Naive thymus-derived CD8-positive, alpha-beta T cell (primary cell): ENCODE results near the gene ARFRP1. TPM values are rescaled to one million over a fixed set of nuclear protein-coding genes. Genes with fewer than 3 reads are reported as not detected.
A peak's percentile ranks its signal among the peaks of the same experiment; 100 is the strongest.

Experiments
- ATAC-seq, 2 donors: fragments of 150-1000 bp; cut with Tn5 transposase in 1 of 2; sonication (Bioruptor Pico), chemical (Tn5 transposase) in 1 of 2; 1 replicate in 1 of 2; 2 replicates in 1 of 2; pipeline ENCODE4 v1.10.0; 2021; ENCODE audit warnings: mild to moderate bottlenecking in 2 of 2, moderate library complexity in 2 of 2
- POLR2A ChIA-PET: fragments of 350-600 bp; sonication (Branson Sonifier 250); formaldehyde crosslinking; loops from one replicate; lab custom pipeline; 2021; ENCODE audit warnings: antibody characterized with exemption; lab: Charles Lee
- DNase-seq, 10 donors: peaks; one replicate each; pipeline versions ENCODE4 v3.0.0 to v3.0.0-alpha.2; 2020 to 2022
- H3K27ac Mint-ChIP-seq, 10 donors: one replicate each; pipeline ENCODE4 v1.8.0; 2020 to 2022; ENCODE audit warnings: mild to moderate bottlenecking in 10 of 10, mixed read lengths in 10 of 10, moderate library complexity in 4 of 10, inconsistent platforms in 1 of 10
- H3K27me3 Mint-ChIP-seq, 5 donors: one replicate each; pipeline ENCODE4 v1.8.0; 2021 to 2022; ENCODE audit warnings: mixed read lengths in 5 of 5
- H3K36me3 Mint-ChIP-seq, 3 donors: one replicate each; pipeline ENCODE4 v1.8.0; 2020 to 2022; ENCODE audit warnings: mixed read lengths in 3 of 3, mild to moderate bottlenecking in 2 of 3, inconsistent platforms in 1 of 3
- H3K4me1 Mint-ChIP-seq, 4 donors: one replicate each; pipeline ENCODE4 v1.8.0; 2021 to 2022; ENCODE audit warnings: mixed read lengths in 4 of 4
- H3K4me3 Mint-ChIP-seq, 10 donors: one replicate each; pipeline ENCODE4 v1.8.0; 2020 to 2022; ENCODE audit warnings: mild to moderate bottlenecking in 10 of 10, mixed read lengths in 10 of 10, moderate library complexity in 6 of 10, inconsistent platforms in 1 of 10
- H3K9me3 Mint-ChIP-seq, 9 donors: one replicate each; pipeline ENCODE4 v1.8.0; 2020 to 2022; ENCODE audit warnings: mixed read lengths in 9 of 9, mild to moderate bottlenecking in 3 of 9, inconsistent platforms in 1 of 9, moderate library complexity in 1 of 9
- polyA plus RNA-seq, 3 donors: library from polyadenylated mRNA; unstranded; fragments of 300-500 nt; fragmentation: Illumina TruSeq; gene quantifications; one replicate each; pipeline ENCODE4 v1.2.3, GENCODE V29; 2021
- total RNA-seq, 8 experiments: library from RNA in 2 of 8; stranded (reverse) in 2 of 8; gene quantifications; one replicate each; pipeline ENCODE4 v1.2.3 and lab custom pipeline; 2021 to 2026

The ARFRP1 gene, protein sequence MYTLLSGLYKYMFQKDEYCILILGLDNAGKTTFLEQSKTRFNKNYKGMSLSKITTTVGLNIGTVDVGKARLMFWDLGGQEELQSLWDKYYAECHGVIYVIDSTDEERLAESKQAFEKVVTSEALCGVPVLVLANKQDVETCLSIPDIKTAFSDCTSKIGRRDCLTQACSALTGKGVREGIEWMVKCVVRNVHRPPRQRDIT
- total RNA-seq (100 to 1,000 TPM; 106 to 108 TPM), polyA plus RNA-seq (10 to 100 TPM; 60.1 to 92.1 (median 80.9) TPM), total RNA-seq (lab: John Stamatoyannopoulos, UW) (69.4 to 125 (median 102) reads per million in 6 experiments)

DNA sequence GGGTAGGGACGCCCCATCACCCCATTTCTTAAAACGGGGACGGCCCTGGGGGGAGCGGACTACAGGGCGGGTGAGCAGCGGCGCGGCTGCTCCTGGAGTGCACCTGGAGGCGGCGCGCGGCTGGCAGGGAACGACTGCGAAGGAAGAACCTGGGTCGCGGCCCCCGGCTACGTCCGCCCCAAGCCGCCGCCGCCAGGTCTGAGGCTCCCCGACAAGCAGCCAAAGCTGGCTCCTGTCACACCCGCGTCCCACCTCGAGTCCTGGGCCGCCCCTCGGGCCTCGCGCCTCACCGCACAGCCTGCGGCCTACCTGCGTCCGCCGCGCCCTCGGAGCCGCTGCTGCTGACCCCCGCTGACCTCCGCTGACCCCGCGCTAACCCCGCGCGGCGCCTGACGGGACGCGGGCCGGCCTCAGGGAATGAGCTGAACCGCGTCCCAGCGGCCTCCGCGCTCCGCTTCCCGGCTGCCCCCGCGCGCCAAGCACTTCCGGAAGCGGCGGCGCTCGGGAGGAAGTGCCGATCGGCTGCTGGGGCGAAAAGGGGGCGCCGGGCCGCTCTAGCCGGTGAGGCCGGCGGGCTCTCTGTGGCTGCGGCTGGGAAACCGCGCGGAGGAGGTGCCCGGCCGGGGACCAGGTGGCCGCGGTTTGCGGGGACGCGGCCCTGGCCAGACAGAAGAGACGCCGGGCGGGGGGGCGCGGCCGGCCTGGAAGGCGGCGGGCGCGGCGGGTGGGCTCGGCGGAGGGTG lies at the start of gene ARFRP1, which contains the start of gene ZGPAT:
TSS of gene ARFRP1 (minus strand) at position 419 of the 743 bp plus-strand sequence. CDS start 885 bp downstream, outside the sequence.
TSS of gene ZGPAT (plus strand) at position 482 of the 743 bp plus-strand sequence. CDS start 542 bp downstream, outside the sequence.
- Mint-ChIP-seq H3K4me3 (peak within 1 kb of the TSS; percentile 84 to 95 (median 90)), H3K4me1 (peaks cover 27 to 60% (median 54%) of the 10 kb centered on the region in 4 donors), H3K36me3 (peaks cover 5 to 60% (median 18%) of the 10 kb centered on the region in 3 donors), H3K9me3 (no peaks in the 10 kb centered on the region), H3K27me3 (no peaks in the 10 kb centered on the region), H3K27ac (peak within 1 kb of the TSS; percentile 88 to 95 (median 92))
- POLR2A ChIA-PET: interaction anchor here (0.6 to 7.1 kb wide), 35 partner anchors 10 to 413 kb away, joined by 3 to 162 read pairs (median 5); partner anchors contain the start of genes GMEB2, LIME1, PRPF6 and PTK6
- DNase-seq (peak; percentile 70 to 88 (median 84)), ATAC-seq (peak; percentile 81 to 83)

DNA sequence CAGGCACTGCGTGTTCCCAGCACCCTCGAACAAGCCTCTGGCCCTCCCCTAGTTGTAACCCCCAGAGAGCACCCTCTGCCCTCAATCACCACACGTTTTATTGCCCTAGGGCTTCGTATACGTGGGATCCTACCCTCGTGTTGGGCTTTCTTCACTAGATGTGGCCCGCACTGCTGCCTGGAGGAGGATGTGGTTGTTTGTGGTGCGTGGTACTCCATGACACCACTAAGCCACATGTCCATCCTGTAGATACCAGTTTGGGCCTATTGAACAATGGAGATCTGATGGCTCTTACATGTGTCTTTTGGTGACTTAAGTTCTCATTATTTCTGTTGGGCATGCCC lies 48.8 kb upstream of the ARFRP1 start:
- Mint-ChIP-seq H3K9me3 (no peaks in the 10 kb centered on the region), H3K27ac (peak overlapping the region in 1 of 10 donors; percentile 70), H3K4me3 (peak overlapping the region in 2 of 10 donors; percentile 16 to 44), H3K36me3 (no peaks in the 10 kb centered on the region), H3K4me1 (peaks cover 13 to 36% (median 20%) of the 10 kb centered on the region in 4 donors), H3K27me3 (no peaks in the 10 kb centered on the region)
- DNase-seq (peak in 2 of 10 donors; percentile 33 to 53), ATAC-seq (peak in 1 of 2 donors; percentile 85)
- POLR2A ChIA-PET: interaction anchor here (0.6 kb wide), 1 partner anchor 49 kb away, joined by 3 read pairs; the partner anchor contains the start of genes ARFRP1 and ZGPAT

DNA sequence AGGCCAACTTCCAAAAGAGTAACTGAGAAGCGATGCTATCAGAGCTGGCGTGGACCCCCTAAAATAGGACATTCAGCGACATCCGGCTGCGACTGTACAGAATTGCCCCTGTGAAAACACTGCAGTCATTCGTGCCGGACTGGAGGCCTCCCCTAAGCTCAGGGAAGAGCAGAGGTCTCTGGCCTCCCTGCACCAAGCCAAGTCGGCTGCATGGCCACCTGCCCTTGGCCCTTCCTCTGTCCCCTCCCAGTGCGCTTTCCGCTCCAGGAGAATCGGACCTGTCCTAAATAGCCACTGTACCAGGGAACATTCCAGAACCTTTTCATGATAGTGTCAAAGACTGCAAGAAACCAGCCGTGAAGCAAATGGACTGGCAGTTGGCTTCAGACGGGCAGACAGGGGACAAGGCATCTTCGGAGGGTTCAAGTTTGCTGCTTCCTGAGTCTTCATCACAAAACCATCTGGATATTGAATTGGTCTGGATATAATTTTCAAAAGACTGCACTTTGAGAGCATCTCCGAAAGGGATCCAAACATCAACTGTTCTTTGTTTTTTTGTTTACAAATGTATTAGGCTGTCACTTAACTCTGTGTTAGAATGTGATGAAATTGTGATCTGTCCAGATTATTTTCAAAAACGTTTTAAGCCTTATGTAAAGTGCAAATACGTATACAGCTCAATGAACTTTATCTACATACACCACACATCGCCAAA lies 48.3 kb upstream of the ARFRP1 start:
- no peaks in the 10 kb centered on the region for H3K36me3 Mint-ChIP-seq
- no peaks in the 10 kb centered on the region for H3K27me3 Mint-ChIP-seq
- POLR2A ChIA-PET: interaction anchor here (0.6 to 1.2 kb wide), 5 partner anchors 9 to 52 kb away, joined by 3 to 5 read pairs (median 3); partner anchors contain the start of genes ARFRP1 and ZGPAT
- ATAC-seq (no peak), DNase-seq (no peak)
- peak overlapping the region in 2 of 10 donors; percentile 16 to 44 for H3K4me3 Mint-ChIP-seq
- H3K27ac Mint-ChIP-seq: peak overlapping the region in 1 of 10 donors; percentile 70
- peaks cover 16 to 39% (median 23%) of the 10 kb centered on the region in 4 donors for H3K4me1 Mint-ChIP-seq
- H3K9me3 Mint-ChIP-seq: no peaks in the 10 kb centered on the region

DNA sequence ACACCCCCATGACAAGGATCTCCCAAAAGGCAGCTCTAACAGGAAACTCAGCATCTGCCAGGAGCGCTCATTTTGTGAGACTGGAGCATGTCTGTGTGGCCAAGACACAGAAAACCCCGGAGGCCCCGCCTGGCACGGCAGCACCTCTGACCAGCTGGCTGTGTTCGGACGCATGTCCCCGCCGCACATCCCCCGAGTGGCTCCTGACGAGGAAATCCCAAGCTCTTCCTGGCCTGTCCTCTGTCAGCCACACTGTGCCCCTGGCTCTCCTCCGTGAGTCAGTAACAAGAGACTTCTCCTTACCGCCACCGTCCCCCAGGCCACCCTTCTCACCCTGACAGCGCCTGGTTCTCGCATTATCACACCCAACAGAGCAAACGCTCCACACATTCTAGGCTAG lies 46.2 kb upstream of the ARFRP1 start:
- Mint-ChIP-seq H3K9me3 (no peaks in the 10 kb centered on the region), H3K4me3 (peak overlapping the region in 1 of 10 donors; percentile 13), H3K4me1 (peaks cover 22 to 57% (median 37%) of the 10 kb centered on the region in 4 donors), H3K36me3 (no peaks in the 10 kb centered on the region), H3K27ac (peak overlapping the region in 3 of 10 donors; percentile 16 to 56 (median 29)), H3K27me3 (no peaks in the 10 kb centered on the region)
- no peak for DNase-seq
- POLR2A ChIA-PET: interaction anchor here (1.6 to 4.1 kb wide), 2 partner anchors 46 to 115 kb away, joined by 3 to 26 read pairs; partner anchors contain the start of genes ARFRP1 and ZGPAT
- no peak for ATAC-seq

DNA sequence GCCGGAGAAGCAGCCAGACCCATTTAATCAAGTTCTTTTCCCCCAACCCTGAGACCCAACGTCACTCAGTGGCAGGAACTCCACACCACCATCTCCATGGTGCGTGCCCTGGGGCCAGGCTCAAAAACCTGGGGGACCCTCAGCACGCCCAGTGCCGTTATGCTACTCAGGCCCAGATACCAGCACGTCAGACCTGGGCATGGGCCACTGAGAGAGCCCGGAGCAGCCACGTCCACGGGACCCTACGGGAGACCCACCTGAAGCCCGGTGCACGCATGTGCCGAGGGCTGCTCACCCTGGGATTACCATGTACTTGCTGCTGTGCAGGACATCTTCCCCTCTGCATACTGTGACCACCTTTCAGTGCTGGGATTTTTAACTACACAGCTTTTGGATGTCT lies 45.6 kb upstream of the ARFRP1 start:
- peaks cover 24 to 63% (median 42%) of the 10 kb centered on the region in 4 donors for H3K4me1 Mint-ChIP-seq
- peak overlapping the region in 1 of 10 donors; percentile 9 for H3K4me3 Mint-ChIP-seq
- no peaks in the 10 kb centered on the region for H3K9me3 Mint-ChIP-seq
- H3K27me3 Mint-ChIP-seq: no peaks in the 10 kb centered on the region
- no peak for DNase-seq
- H3K36me3 Mint-ChIP-seq: no peaks in the 10 kb centered on the region
- no peak for ATAC-seq
- POLR2A ChIA-PET: interaction anchor here (1.6 to 4.1 kb wide), 2 partner anchors 45 to 114 kb away, joined by 3 to 26 read pairs; partner anchors contain the start of genes ARFRP1 and ZGPAT
- H3K27ac Mint-ChIP-seq: peak overlapping the region in 6 of 10 donors; percentile 16 to 47 (median 30)

DNA sequence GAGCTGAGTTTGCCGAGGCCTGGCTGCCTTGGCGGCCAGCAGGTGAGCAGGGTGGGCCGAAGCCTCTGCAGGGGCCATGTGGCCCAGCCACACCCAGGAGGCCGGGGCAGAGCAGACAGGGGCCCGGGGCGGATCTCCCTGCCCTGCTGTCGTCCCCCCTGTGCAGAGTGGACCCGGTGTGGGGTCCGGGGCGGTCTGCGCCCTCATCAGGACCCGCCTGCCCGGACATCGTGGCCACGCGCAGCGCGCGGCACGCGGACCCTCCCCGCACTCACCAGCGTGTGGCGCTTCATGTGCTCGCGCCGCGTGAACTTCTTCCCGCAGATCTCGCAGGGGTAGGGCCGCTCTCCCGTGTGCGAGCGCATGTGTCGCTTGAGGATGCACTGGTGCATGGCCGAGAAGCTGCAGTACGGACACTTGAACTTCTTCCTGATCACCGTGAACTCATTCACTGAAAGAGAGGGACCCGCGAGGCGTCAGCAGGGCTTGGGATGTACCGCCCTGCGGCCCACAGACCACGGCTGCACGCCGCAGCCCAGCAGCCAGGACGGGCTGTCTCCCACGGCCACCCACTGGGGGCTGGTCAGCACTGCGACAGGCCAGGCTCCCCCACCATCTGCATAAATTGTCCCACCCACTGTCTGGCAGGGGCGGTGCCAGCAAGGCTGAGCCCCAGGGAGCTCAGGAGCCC lies 44.8 kb upstream of the ARFRP1 start:
- Mint-ChIP-seq H3K4me3 (peak overlapping the region in 2 of 10 donors; percentile 15 to 72), H3K4me1 (peaks cover 25 to 63% (median 43%) of the 10 kb centered on the region in 4 donors), H3K27ac (peak overlapping the region in 2 of 10 donors; percentile 20 to 47), H3K27me3 (no peaks in the 10 kb centered on the region), H3K9me3 (no peaks in the 10 kb centered on the region), H3K36me3 (no peaks in the 10 kb centered on the region)
- no peak for ATAC-seq
- POLR2A ChIA-PET: interaction anchor here (1.3 to 4.5 kb wide), 4 partner anchors 14 to 113 kb away, joined by 3 to 137 read pairs (median 15); partner anchors contain the start of genes ARFRP1, LIME1, SLC2A4RG and ZGPAT
- DNase-seq: no peak

DNA sequence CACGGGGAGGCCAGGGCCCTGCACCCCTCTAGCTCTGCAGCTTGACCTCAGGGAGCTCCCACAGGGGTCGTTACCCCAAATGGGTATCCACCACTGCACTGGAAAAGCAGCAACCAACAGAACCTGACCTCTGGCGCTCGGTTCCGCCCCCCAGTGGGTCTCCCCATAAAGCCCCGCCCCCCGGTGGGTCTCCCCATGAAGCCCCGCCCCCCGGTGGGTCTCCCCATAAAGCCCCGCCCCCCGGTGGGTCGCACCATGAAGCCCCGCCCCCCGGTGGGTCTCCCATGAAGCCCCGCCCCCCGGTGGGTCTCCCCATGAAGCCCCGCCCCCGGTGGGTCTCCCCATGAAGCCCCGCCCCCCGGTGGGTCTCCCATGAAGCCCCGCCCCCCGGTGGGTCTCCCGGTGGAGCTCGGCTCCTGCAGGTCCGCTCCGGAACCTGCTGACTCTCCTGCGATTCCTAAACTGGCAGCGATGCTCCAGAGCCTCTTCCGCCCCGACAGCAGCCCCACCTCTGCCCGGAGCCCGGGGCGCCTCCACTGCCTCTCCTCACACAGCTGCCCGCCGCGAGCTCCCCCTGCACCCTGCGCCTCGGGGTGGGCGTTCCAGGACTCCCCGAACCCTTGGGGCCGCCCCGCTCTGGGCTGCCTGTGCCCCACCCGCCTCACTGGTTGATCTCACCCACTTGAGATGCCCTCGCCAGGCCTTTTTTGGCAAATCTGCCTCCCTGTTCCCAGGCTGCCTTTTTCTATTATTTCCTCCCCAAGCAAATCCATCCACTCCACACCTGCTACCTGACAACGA lies 43.9 kb upstream of the ARFRP1 start:
- Mint-ChIP-seq H3K27me3 (no peaks in the 10 kb centered on the region), H3K36me3 (no peaks in the 10 kb centered on the region), H3K9me3 (no peaks in the 10 kb centered on the region), H3K4me3 (peak overlapping the region; percentile 67 to 86 (median 78)), H3K4me1 (peaks cover 22 to 55% (median 40%) of the 10 kb centered on the region in 4 donors), H3K27ac (peak overlapping the region in 9 of 10 donors; percentile 84 to 98 (median 94))
- DNase-seq (peak in 4 of 10 donors; percentile 23 to 30 (median 30)), ATAC-seq (peak; percentile 28 to 38)
- POLR2A ChIA-PET: interaction anchor here (0.8 to 4.5 kb wide), 8 partner anchors 13 to 113 kb away, joined by 3 to 137 read pairs (median 5); partner anchors contain the start of genes ARFRP1, LIME1, SLC2A4RG and ZGPAT

DNA sequence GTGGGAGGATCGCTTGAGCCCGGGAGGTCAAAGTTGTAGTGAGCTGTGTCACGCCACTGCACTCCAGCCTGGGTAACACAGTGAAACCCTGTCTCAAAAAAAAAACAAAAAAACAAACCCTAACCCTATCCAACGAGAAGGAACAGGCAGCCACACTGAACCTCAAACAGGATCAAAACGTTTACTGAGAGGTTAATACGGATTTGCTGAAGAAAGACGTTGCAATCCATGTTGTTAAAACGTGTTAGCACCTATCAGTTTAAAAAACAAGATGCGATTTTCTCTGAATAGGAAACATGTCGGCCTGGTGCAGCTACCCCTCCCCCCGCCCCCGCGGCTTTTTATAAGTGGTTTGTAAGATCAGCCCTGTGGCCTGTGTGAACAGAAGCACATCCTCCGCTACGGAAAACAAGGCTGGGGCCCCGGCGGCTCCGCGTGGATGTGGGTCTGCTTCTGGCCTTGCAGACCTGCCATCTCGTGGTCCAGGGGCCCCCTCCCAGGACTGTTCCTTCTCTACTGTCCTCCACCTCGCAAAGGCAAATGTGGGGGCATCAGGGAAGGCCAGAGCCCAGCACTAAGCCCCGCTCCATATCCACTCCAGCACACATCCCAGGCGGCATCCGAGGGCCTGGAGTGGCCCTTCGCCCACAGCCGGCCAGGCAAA lies 43.2 kb upstream of the ARFRP1 start:
- H3K9me3 Mint-ChIP-seq: no peaks in the 10 kb centered on the region
- DNase-seq (peak; percentile 45 to 86 (median 58)), ATAC-seq (peak; percentile 93)
- peaks cover 16 to 48% (median 35%) of the 10 kb centered on the region in 4 donors for H3K4me1 Mint-ChIP-seq
- no peaks in the 10 kb centered on the region for H3K27me3 Mint-ChIP-seq
- no peaks in the 10 kb centered on the region for H3K36me3 Mint-ChIP-seq
- POLR2A ChIA-PET: interaction anchor here (0.6 to 4.5 kb wide), 17 partner anchors 13 to 213 kb away, joined by 3 to 137 read pairs (median 3); partner anchors contain the start of genes ARFRP1, GMEB2, LIME1 and PTK6
- H3K27ac Mint-ChIP-seq: peak overlapping the region in 9 of 10 donors; percentile 84 to 98 (median 94)
- peak overlapping the region; percentile 67 to 86 (median 78) for H3K4me3 Mint-ChIP-seq

DNA sequence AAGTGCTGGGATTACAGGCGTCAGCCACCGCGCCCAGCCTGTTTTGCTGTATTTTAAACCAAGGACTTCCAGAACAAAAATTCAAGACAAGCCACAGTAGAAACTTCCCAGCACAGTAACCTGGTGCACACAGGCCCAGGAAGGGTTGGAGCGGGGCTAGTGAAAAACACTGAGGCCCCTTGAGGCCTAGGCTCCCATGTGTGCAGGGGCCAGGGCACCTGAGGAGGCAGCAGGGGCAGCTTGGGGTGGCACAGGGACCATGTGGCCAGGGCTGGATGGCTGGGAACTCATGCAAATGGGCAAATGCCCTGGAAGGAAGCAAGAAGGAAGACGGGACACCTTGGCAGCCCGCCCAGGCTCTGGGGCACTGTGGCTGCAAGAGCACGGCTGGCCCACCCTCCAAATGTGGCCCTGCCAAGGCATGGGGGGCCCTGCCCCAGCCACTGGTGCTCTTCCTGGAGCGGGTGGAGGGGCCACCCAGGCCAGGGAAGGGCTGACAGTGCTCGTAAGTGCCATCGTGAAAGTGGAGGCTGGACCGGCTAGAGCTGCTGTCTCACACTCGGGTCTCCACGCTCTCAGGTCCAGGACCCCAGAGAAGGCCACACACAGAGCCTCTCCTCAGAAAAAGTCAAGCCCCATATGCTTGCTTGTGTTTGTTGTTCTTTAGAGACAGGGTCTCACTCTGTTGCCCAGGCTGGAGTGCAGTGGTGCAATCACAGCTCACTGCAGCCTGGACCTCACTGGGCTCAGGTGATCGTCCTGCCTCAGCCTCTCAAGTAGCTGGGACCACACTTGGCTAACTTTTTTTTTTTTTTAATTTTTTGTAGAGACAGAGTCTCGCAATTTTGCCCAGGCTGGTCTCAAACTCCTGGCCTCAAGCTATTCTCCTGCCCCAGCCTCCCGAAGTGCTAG lies 42.1 kb upstream of the ARFRP1 start:
- no peaks in the 10 kb centered on the region for H3K27me3 Mint-ChIP-seq
- POLR2A ChIA-PET: interaction anchor here (0.9 to 4.5 kb wide), 10 partner anchors 12 to 212 kb away, joined by 3 to 137 read pairs (median 6); partner anchors contain the start of genes ARFRP1, GMEB2, LIME1 and PTK6
- no peak for DNase-seq
- H3K4me3 Mint-ChIP-seq: peak overlapping the region in 5 of 10 donors; percentile 10 to 72 (median 65)
- H3K4me1 Mint-ChIP-seq: peaks cover 15 to 46% (median 35%) of the 10 kb centered on the region in 4 donors
- H3K36me3 Mint-ChIP-seq: no peaks in the 10 kb centered on the region
- ATAC-seq: no peak
- H3K27ac Mint-ChIP-seq: peak overlapping the region in 9 of 10 donors; percentile 22 to 96 (median 83)
- H3K9me3 Mint-ChIP-seq: no peaks in the 10 kb centered on the region
